ENCODE measurements around the gene FBXO31. TPM values are rescaled to one million over a fixed set of nuclear protein-coding genes. Genes with fewer than 3 reads are reported as not detected.

FBXO31 gene
- total and polyA plus RNA-seq, 9 of the 15 experiments (the other 6 are each of a cell fraction or from before 2014, with no cell fraction given): 0.18 to 33.3 (median 10.9) TPM

DNA sequence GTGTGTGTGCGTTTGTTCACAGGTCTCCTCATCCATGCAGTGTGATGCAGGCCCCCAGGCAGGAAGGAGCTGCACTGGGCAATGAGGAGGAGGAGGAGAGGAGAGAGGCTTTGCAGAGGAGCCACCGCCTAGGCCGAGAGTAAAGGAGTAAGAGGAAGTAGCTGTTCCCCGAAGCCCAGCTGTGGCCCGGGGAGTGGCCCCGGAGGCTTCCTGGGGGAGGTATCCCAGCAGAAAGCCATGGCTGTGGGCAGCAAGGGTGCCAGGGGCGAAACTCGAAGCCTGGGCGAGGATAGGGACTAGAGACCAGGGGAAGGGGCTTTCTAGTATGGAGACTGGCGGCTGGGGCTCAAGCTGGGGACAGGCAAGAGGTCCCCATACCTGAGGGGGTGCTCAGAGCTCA is 78.6 kb downstream of the FBXO31 start (continued):
- TF ChIP-seq, protein P1, sequence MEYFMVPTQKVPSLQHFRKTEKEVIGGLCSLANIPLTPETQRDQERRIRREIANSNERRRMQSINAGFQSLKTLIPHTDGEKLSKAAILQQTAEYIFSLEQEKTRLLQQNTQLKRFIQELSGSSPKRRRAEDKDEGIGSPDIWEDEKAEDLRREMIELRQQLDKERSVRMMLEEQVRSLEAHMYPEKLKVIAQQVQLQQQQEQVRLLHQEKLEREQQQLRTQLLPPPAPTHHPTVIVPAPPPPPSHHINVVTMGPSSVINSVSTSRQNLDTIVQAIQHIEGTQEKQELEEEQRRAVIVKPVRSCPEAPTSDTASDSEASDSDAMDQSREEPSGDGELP (CRISPR knock-in tag; IDR thresholded peaks at IDR 0.05; ENCODE audit: borderline replicate concordance): peak; percentile 87

DNA sequence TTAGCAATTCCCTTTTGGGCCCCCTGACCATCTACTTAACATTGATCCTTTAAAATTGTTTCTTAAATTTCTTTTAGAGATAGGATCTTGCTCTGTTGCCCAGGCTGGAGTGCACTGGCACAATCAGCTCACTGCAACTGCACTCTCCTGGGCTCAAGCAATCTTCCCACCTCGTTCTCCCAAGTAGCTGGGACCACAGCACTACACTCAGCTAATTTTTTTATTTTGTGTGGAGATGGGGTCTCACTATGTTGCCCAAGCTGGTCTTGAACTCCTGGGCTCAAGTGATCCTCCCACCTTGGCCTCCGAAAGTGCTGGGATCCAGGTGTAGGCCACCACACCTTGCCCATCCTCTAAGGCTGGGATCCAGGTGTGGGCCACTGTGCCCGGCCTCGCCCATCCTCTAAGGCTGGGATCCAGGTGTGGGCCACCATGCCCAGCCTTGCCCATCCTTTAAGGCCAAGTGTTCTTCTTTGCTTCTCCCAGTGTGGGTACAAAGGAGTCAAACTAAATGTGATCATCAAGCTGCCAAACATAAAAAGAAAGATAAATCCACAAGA is 79.5 kb downstream of the FBXO31 start:
- ATAC-seq: no peak
- CTCF ChIA-PET (ENCODE audit: low intra/inter-chr PET ratio): no interaction called here
- no TSS peak for BruUV-seq (replicated peaks)

More for the DNA sequence above, 79.5 kb downstream of the FBXO31 start:
- peaks cover 22% of the 10 kb centered on the region for H3K79me2 ChIP-seq (ENCODE audit: control insufficient read depth, insufficient read depth, low read length)
- no peak for DNase-seq (ENCODE audit: extremely low read depth in 1 of 4, low spot score in 3 of 4)
- H3K36me3 ChIP-seq (ENCODE audit: control insufficient read depth, insufficient read depth, low read length): peaks cover 17% of the 10 kb centered on the region; the same call in 1 of the 3 replicates
- intact Hi-C loops (cut with micrococcal nuclease): no loop called here
- H3K4me2 ChIP-seq (ENCODE audit: insufficient read depth, low read length): peak overlapping the region; percentile 93
- TF ChIP-seq SMARCA5 (IDR thresholded peaks at IDR 0.05) (0 out of 2 replicates have a peak, but pooled peaks have one; percentile 26), LCOR (CRISPR knock-in tag; IDR thresholded peaks at IDR 0.05) (0 out of 2 replicates have a peak, but pooled peaks have one; percentile 15), ZNF143 (CRISPR knock-in tag; IDR thresholded peaks at IDR 0.05) (no peak), COPS2 (conservative IDR thresholded peaks at IDR 0.05) (no peak), ZNF121 (CRISPR knock-in tag; conservative IDR thresholded peaks at IDR 0.05) (peak; percentile 62; the same call in 1 of the 2 replicates), TEAD1 (CRISPR knock-in tag; IDR thresholded peaks at IDR 0.05) (no peak)
- TF ChIP-seq, protein P2, sequence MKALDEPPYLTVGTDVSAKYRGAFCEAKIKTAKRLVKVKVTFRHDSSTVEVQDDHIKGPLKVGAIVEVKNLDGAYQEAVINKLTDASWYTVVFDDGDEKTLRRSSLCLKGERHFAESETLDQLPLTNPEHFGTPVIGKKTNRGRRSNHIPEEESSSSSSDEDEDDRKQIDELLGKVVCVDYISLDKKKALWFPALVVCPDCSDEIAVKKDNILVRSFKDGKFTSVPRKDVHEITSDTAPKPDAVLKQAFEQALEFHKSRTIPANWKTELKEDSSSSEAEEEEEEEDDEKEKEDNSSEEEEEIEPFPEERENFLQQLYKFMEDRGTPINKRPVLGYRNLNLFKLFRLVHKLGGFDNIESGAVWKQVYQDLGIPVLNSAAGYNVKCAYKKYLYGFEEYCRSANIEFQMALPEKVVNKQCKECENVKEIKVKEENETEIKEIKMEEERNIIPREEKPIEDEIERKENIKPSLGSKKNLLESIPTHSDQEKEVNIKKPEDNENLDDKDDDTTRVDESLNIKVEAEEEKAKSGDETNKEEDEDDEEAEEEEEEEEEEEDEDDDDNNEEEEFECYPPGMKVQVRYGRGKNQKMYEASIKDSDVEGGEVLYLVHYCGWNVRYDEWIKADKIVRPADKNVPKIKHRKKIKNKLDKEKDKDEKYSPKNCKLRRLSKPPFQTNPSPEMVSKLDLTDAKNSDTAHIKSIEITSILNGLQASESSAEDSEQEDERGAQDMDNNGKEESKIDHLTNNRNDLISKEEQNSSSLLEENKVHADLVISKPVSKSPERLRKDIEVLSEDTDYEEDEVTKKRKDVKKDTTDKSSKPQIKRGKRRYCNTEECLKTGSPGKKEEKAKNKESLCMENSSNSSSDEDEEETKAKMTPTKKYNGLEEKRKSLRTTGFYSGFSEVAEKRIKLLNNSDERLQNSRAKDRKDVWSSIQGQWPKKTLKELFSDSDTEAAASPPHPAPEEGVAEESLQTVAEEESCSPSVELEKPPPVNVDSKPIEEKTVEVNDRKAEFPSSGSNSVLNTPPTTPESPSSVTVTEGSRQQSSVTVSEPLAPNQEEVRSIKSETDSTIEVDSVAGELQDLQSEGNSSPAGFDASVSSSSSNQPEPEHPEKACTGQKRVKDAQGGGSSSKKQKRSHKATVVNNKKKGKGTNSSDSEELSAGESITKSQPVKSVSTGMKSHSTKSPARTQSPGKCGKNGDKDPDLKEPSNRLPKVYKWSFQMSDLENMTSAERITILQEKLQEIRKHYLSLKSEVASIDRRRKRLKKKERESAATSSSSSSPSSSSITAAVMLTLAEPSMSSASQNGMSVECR (CRISPR knock-in tag; IDR thresholded peaks at IDR 0.05): peak; percentile 40; the same call in 1 of the 2 replicates
- TF ChIP-seq, protein P3, sequence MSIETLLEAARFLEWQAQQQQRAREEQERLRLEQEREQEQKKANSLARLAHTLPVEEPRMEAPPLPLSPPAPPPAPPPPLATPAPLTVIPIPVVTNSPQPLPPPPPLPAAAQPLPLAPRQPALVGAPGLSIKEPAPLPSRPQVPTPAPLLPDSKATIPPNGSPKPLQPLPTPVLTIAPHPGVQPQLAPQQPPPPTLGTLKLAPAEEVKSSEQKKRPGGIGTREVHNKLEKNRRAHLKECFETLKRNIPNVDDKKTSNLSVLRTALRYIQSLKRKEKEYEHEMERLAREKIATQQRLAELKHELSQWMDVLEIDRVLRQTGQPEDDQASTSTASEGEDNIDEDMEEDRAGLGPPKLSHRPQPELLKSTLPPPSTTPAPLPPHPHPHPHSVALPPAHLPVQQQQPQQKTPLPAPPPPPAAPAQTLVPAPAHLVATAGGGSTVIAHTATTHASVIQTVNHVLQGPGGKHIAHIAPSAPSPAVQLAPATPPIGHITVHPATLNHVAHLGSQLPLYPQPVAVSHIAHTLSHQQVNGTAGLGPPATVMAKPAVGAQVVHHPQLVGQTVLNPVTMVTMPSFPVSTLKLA (conservative IDR thresholded peaks at IDR 0.05): 0 out of 4 replicates have a peak, but pooled peaks of 1 of the 2 experiments have one; percentile 0
- in situ Hi-C loops (cut with MboI): no loop called here
- H3K27ac ChIP-seq (ENCODE audit: extremely low read depth, low read depth, low read length): peak overlapping the region; percentile 58
- no peaks in the 10 kb centered on the region for H3K9me1 ChIP-seq (ENCODE audit: control insufficient read depth, insufficient read depth, low read length)
- FAIRE-seq: no peak
- H3K9ac ChIP-seq (ENCODE audit: insufficient read depth in 1 of 2, low read depth in 2 of 2, low read length in 2 of 2): peak overlapping the region; percentile 4 to 49; a peak in 2 of 4 replicates
- H2AFZ ChIP-seq (ENCODE audit: low read depth, low read length): no peak overlapping the region; the same call in 1 of the 2 replicates
- POLR2A ChIA-PET: interaction anchor here (0.6 to 4.5 kb wide), 10 partner anchors 8 to 521 kb away, joined by 3 to 42 read pairs (median 4); partner anchors contain the start of gene C16orf95
- 94% methylated on average over 3 of the region's 4 CpGs for WGBS (ENCODE audit: insufficient coverage, low coverage, missing lambda C conversion rate)
- H3K4me1 ChIP-seq (replicated peaks in 1 of 2; ENCODE audit: control insufficient read depth in 2 of 2, insufficient read depth in 2 of 2, low read length in 2 of 2): peaks cover 33 to 39% of the 10 kb centered on the region in 2 experiments
- H3K4me3 ChIP-seq: no peak overlapping the region
- H3K9me3 ChIP-seq (replicated peaks; ENCODE audit: control insufficient read depth, insufficient read depth, low read depth, low read length): peaks cover 6% of the 10 kb centered on the region
- no peaks in the 10 kb centered on the region for H3K27me3 ChIP-seq (ENCODE audit: control insufficient read depth in 2 of 2, insufficient read depth in 2 of 2, low read length in 2 of 2)
- no peaks in the 10 kb centered on the region for H4K20me1 ChIP-seq (replicated peaks; ENCODE audit: control insufficient read depth, insufficient read depth, low read length)

Data from K562 (cell line).